Measurements from ENCODE around the gene NOTCH4.

- no peak for TF ChIP-seq ZNF777 (tag by site-specific recombination; IDR thresholded peaks at IDR 0.05; ENCODE audit: borderline replicate concordance)
- TF ChIP-seq INSM2 (tag by site-specific recombination; IDR thresholded peaks at IDR 0.05), result no peak
- no peak for TF ChIP-seq TCF7L2 (IDR thresholded peaks at IDR 0.05; ENCODE audit: borderline replicate concordance, low read depth, low read length)
- TF ChIP-seq CTCF (tag by site-specific recombination; IDR thresholded peaks at IDR 0.05), result no peak
- TF ChIP-seq YY1 (tag by site-specific recombination; IDR thresholded peaks at IDR 0.05), result no peak
- TF ChIP-seq ZNF660 (tag by site-specific recombination; IDR thresholded peaks at IDR 0.05), result no peak
- TF ChIP-seq ZNF398 (tag by site-specific recombination; IDR thresholded peaks at IDR 0.05), result no peak
- no peak for TF ChIP-seq ZSCAN5A (tag by site-specific recombination; IDR thresholded peaks at IDR 0.05)
- no peak for TF ChIP-seq ZNF274 (IDR thresholded peaks at IDR 0.05; ENCODE audit: low read length)
- TF ChIP-seq ZNF274 (tag by site-specific recombination; IDR thresholded peaks at IDR 0.05; ENCODE audit: borderline replicate concordance), result no peak
- no peak for TF ChIP-seq ZFP37 (tag by site-specific recombination; IDR thresholded peaks at IDR 0.05)
- no peak for TF ChIP-seq ZNF501 (tag by site-specific recombination; IDR thresholded peaks at IDR 0.05)
- TF ChIP-seq ZNF114 (tag by site-specific recombination; IDR thresholded peaks at IDR 0.05), result no peak
- TF ChIP-seq PATZ1 (tag by site-specific recombination; IDR thresholded peaks at IDR 0.05), result no peak
Measured at GRCh38 chr6:32223258-32224235, at the start of gene NOTCH4.

Data from HEK293 (cell line).